Ovary (tissue), 3 donors: ENCODE results near the gene PDSS2.

Experiments used
- EP300 ChIP-seq: sonication (generic); formaldehyde crosslinking; IDR thresholded peaks from one replicate; pipeline ENCODE4 v1.6.1; 2017; ENCODE audit warnings: antibody characterized with exemption
- TF ChIP-seq, protein P1 (sequence below), 3 donors: fragments of 450-650 bp in 2 of 3; fragments of 200-600 bp in 1 of 3; IDR thresholded peaks; one replicate each; pipeline versions ENCODE4 v1.5.1 to v1.8.0; 2016 to 2022; ENCODE audit warnings: antibody characterized with exemption in 3 of 3, mild to moderate bottlenecking in 1 of 3
- donor health status: DM: no; HTN: no; CAD: no.

- TF ChIP-seq, protein P1, sequence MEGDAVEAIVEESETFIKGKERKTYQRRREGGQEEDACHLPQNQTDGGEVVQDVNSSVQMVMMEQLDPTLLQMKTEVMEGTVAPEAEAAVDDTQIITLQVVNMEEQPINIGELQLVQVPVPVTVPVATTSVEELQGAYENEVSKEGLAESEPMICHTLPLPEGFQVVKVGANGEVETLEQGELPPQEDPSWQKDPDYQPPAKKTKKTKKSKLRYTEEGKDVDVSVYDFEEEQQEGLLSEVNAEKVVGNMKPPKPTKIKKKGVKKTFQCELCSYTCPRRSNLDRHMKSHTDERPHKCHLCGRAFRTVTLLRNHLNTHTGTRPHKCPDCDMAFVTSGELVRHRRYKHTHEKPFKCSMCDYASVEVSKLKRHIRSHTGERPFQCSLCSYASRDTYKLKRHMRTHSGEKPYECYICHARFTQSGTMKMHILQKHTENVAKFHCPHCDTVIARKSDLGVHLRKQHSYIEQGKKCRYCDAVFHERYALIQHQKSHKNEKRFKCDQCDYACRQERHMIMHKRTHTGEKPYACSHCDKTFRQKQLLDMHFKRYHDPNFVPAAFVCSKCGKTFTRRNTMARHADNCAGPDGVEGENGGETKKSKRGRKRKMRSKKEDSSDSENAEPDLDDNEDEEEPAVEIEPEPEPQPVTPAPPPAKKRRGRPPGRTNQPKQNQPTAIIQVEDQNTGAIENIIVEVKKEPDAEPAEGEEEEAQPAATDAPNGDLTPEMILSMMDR (IDR thresholded peaks at IDR 0.05), result no peak
- TF ChIP-seq EP300, result no peak
Measured at GRCh38 chr6:107179004-107179403, 280.4 kb downstream of the PDSS2 start.
